Measurements from ENCODE around the gene NEDD8.

The NEDD8 gene

DNA sequence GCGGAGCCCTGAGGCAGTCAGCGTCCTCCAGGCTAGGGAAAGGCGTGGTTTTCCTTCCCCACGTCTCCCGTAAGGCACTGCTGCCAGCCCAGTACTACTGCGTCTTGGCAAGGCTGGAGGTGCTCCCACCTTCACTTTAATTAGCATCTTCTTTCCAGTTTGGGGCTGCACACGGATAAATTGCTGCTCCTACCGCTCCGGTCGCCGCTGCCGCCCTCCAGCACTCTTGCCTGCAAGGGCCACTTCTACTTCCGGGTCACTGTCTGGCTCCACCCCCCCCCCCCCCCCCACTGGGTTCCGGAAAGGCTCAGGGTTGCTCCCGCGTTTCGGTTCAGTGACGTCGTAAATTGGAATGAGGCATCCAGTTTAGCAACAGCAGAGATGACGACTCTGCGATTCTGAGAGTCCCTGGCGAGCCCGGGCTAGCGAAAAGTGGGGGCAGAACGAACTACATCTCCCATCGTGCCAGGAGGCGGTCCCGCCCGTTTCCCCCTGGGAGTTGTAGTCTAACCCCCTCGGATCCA lies at the start of gene NEDD8:
NEDD8 (minus strand) TSS at position 247 of the 524 bp plus-strand sequence; CDS start at position 147, 100 bp downstream.
- peak; percentile 82 for DNase-seq

DNA sequence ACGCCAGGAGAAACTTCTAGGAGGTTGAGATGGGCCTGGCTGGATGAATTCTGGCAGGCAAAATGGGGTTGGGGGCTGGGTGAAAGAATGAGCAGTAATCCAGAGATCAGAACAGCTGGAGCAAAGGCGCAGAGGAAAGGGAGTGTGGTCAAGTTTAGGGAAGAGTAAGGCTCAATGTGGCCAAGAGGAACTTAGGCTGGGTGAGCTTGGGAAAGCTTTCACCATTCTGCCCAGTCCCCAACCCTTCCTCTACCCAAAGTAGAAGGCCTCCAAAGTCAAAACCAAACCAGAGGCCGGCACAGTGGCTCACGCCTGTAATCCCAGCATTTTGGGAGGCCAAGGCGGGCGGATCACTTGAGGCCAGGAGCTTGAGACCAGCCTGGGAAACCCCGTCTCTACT lies 49.5 kb upstream of the NEDD8 start:
- no peak for DNase-seq

DNA sequence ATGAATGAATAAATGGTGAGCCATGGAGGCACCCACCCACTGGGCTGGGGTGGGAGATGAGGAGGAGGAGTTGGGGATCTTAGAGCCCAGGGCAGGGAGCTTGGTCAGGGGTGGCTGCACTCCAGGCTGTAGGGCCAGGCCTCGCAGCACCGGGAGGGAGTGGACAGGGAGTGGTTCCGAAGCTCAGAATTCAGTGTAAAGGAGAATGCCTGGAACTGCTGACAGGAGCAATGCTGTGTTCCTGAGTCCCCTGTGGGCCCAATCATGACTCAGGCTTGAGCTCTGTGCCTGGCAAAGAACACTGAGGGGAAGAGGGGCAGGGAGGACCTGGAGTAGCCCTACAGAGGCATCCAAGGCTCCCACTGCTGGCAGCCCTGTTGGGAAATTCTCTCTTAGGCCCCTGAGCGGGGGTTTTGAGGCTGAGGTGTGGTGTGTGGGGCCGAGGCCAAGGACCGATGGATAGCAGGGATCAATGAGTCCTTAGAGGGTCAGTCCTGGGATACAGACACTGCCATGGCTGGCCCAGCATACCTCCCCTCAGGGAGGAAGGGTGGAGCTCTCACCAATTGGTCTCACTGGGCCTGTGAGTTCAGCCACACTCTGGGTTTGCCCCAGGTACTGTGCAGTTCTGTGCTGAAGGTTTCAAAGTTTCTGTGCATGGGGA lies 48.8 kb upstream of the NEDD8 start:
- DNase-seq: no peak

DNA sequence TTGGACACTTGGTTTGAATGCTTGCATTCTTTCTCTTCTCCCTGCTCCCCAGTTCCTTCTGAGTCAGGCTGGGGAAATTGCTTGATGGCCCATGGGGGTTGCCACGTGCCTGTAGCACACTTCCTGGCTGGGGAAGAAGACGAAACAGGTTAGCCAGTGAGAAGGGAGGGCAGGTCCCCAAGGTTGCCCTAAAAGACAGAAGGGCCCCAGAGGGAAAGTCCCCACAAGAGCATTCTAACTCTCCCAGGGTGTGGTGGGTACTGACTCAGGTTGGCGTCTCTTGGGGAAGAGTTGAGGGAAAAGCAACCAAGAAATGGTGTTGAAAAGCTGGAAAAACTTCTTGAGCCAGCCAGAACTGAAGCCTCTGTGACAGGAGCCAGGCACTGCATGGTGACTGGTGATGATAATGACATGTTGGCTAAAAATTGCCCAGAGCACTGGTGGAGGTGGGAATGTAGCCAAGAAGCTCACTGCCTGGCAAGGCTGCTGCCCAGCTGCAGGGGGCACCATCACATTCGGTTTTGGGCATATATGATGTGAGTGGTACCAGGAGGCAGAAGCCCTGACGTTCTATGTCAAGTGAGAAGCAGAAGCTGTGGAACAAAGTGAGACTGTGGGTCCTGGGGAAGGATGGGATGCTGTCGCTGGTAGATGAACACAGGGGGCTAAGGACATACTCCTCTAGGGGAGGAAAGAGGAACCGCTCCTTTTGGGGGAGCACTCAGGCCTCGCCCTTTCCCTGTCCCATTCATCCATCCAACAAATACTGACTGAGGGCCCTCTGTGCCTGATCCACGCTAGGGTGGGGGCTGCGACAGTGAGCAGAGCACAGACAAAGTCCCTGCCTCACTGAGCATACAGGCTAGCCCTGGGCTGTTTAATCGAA lies 47.4 kb upstream of the NEDD8 start:
- DNase-seq: no peak

DNA sequence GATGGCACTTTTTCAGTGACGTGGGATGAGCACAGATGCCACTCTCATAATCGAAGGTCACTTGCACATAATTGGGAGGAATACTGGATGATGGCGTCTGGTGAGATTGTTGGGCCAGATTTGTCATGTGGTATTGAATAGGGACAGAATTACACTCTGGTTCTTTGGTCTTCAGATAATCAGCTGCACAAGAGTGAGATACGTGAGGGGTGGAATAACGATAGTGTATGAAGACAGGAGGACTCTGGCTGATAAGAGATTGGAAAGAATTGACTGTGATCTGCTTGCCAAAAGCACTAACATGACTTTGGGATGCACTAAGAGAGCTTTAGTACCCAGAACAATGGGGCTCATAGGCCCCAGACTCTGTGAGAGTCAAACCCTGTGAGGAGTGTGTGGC lies 46.3 kb upstream of the NEDD8 start:
- DNase-seq: no peak

DNA sequence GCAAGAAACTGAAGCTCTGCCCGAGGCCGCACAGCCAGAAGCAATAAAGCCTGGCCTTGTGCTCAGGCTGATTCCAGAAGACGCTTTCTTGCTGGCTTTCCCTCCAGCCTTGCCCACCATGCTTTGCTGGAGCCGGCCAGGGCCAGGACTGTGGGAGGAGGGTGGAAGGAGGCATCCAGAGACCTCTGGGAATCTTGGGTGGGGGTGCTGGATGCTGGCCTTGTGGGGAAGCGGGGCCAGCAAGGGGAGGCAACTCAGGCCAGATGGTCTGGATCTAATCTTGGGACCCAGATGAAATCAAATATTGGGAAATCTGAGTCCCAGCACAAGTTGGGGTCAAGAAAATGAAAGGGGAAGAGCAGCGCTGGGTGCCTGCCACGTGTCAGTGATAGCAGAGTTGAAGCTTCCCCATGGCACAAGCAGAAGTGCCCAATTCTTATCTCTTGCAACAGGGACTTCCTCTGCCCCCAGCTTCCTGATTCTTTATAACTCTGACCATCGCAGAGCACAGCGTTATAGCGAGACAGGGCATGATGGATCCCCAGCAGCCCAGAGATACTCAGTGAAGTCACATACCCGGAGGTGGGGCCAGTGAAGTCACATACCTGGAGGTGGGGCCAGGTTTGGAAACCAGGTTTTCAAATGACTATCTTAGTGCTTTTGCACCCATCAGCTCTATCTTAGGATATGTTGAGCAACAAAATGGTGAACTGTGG lies 45.6 kb upstream of the NEDD8 start:
- DNase-seq: no peak

DNA sequence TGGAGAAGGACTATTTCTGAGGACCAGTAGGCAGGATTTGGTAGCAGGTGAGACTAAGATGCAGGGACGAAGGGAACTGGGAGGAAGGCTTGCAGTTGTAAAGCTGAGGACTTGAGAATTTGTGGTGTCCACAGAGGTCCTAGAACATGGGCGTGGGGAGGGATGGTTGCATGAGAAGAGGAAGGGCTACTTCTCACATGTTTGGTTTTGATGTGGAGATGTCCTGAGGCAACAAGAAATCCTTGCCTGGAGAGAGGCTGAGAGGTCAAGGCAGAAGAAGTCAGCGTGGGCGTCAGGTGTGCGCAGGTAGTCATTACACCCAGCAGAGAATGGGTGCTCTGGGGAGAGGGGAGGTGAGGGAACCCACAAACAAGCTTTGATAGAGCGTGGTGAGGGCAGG lies 44.9 kb upstream of the NEDD8 start:
- DNase-seq: no peak

DNA sequence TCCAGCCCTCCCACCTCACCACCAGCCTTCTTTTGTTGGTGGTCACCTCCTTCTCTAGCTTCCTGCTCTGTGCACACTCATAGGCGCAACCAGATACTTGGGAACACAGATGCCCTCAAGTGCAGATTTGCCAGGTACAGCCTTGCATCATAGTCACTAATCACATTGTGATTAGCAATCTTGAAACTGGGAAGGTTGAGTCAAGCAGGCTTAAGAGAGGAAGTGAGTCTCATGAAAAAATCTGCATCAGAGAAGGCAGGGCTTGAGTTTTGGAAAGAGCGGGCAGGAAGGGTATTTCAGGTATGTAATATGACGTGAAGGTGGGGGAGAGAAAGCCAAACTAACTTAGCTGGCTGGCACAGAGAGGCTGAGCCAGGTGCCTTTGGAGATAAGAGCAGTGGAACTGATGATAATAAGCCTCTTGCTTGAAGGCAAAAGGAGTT lies 42.0 kb upstream of the NEDD8 start:
- no peak for DNase-seq

DNA sequence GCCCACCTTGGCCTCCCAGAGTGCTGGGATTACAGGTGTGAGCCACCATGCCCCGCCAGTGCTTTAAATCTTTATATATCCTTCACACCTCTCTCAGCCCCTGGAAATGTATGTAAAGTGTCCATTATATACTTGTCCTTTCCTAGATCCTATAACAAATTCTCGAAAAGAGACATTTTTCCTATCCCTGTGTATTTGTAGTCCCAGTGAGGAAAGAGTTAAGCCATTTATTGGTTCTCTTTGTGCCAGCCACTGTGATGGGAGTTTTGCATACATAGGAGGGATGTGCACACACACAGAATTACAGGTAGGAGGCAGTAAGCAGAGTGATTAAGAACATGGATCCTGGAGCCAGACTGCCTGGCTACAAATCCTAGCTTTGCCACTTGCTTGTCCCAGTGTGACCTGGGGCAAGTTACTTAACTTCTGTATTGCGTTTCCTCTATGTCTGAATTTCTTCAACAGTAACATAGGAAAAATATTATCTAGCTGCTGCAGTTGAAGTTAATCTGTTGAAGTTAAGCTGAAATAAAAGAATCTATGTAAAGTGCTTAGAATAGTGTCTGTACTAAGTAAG lies 41.3 kb upstream of the NEDD8 start:
- DNase-seq: no peak

DNA sequence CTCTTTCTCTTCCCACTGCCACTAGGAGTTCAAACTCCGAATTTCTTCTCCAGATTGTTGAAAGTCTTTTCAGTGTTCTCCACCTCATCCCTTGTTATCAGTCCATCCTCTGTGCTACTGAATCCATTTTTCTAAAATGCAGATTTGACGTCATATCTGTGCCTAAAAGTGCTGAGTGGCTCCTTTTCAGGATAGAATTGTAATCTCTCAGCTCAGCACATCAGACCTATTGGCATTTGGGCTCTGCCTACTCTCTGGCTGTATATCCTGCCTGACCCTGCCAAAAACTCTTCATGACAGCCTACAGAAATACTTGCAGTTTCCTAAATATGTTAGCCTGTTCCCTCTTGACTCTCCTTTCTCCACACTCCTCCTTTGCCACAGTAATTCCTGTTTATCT lies 40.3 kb upstream of the NEDD8 start:
- DNase-seq: no peak

DNA sequence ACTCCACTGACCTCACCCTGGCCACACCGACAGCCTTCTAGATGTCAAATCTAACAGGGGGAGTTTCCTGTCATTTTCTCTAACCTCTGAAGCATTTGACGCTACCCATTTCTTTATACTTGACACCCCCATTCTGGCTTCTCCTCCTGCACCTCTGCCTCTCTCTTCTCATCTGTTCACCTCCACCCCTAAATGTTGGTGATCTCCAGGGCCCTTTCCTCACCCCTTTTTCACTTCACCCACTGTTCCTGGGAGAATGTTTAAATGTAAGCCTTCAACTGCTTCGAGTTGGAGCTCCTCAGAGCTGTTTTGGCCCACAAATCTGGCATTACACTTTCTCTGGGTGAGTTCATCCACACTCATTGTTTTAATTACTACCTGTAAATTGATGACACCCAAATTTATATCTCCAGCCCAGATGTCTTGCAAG lies 39.7 kb upstream of the NEDD8 start:
- DNase-seq: no peak

DNA sequence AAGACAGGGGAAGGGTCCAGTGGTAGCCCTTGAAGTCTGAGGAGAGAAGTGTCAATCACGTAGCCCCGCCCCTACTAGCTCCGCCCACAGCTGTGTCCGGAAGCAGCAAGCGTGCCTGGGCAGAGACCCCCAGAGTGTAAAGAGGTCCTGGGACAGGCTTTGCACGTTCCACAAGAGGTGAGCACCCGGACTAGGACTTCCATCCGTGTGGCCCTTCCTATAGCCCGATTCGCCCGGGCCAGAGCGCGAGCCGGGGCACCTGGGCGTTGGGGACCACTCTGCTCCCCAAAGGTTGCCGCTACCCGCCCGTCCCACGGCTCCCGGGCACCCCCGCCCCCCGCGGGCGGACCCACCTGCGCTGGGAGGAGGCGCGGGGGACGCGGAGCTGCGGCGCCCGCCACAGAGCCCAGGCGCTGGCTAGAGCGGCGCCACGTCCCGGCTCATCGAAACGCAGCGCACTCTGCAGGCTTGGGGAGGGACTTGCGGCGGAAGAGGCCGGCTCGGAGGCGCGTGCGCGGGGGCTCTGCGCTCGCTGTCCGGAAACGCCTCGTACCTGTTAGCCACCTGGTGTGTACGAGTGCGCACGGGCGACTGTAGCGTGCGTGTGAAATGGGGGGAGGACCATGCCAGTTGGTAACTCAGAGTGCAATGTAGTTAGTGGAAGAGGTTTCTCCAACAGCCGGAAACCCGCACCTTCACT lies 39.1 kb upstream of the NEDD8 start, which contains the start of gene RABGGTA:
RABGGTA (minus strand) TSS at position 464 of the 700 bp plus-strand sequence. CDS start 482 bp downstream, outside the sequence.
- DNase-seq: peak; percentile 61

DNA sequence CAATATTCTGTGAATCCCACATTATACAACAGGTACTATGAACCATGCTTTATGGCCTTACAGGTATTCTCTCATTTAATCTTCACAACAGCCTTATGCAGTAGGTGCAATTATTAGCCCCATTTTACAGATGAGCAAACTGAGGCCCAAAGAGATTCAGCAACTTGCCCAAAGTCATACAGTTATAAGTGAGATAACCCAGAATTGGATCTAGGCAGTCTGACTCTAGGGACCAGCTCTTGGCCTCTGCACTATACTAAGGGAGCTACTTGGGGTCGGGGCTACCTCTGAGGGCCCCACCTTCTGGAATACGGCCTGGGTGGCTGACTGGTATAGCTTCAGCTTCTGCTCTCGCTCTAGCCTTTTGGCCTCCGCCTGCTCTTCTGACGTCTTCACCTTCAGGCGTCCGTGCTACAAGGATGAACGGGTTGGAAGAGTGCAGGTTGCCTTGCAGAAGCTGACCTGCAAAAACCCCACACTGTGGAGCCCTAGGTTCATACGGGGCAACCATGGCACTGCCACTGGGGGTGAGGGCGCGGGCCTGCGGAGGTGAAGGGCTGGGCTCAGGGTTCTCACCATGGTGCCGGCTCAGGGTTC lies 38.5 kb upstream of the NEDD8 start:
- DNase-seq: no peak

DNA sequence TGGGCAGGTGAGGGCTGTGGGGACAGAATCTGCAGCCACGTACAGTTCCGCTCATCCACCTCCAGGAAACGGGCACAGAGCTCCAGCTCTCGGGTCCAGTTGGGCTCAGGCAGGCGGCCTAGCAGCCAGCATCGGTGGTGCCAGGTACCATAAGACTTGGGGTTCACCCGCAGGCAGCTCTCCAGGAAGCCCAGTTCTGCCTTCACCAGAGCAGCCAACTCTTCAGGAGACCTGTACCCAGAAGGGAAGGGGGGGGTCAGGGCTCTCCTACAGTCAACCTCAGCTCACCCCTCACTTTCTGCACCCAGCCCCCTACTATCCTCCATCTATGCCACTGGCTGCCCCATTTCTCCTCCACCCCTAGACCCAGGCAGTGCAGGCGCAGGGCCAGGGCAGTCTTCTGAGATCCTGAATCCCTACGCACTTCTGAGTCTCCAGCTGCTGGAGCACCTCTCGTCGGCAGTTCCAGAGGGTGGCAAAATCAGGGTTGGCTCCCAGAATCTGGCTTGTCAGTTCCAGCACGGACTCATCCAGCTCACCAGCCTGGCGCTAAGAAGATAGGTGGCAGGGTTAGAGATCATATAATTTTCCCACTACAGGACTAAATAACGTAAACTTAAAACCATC lies 37.9 kb upstream of the NEDD8 start:
- DNase-seq: no peak

DNA sequence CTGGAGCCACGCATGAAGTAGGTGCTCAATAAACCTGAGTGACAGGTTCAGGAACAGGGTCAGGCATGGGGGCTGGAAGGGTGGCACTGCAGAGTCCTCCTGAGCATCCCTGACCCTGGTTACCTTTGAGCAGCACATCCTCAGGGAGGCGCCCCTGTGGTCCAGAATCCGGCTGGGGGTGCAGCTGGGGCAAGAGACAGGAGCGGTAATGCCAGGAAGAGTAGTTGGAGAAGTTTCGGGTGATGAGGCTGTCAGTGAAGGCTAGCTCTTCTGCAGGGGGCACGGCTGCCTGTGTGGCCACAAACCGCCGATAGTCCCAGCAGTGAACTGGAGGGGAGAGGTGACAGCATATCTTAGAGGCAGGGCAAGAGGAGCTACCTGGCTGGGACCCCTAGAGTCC lies 37.2 kb upstream of the NEDD8 start:
- no peak for DNase-seq

DNA sequence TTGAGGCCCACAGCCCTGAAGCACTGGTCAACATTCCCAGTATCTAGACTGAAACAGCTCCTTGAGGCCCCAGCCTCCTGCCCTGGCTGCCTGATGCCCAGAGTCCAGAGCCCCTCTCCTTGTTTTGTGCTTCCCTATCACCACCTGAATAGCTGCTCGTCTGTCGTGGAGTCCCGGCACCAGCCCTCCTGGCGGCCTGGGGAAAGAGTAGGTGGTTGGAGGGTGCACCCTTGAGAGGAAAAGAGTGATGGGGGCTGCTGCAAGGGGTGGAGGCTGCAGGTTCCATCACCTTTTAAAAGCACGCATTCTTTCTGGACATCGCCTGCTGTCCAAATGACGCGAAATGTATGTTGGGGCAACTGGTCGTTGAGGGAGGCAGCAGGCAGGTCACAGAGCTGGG lies 36.1 kb upstream of the NEDD8 start:
- DNase-seq: no peak

DNA sequence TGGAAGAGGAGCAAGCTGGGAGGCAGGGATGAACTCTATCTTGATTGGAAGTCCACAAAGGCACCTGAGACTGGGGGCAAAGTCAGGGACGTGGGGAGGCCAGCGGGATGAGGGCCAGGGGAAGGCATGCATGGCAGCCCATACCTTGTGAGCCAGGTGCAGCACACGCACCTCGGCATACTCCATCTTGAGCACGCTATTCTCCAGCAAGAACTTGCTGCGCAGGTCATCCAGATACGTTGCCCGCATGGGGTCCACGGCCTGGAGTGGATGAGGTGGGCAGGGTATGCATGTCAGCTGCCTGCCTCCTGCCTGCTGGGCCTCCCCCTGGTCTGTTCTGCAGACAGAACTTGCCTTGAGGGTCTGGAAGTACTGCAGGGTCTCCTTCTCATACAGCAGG lies 35.3 kb upstream of the NEDD8 start:
- DNase-seq: no peak

DNA sequence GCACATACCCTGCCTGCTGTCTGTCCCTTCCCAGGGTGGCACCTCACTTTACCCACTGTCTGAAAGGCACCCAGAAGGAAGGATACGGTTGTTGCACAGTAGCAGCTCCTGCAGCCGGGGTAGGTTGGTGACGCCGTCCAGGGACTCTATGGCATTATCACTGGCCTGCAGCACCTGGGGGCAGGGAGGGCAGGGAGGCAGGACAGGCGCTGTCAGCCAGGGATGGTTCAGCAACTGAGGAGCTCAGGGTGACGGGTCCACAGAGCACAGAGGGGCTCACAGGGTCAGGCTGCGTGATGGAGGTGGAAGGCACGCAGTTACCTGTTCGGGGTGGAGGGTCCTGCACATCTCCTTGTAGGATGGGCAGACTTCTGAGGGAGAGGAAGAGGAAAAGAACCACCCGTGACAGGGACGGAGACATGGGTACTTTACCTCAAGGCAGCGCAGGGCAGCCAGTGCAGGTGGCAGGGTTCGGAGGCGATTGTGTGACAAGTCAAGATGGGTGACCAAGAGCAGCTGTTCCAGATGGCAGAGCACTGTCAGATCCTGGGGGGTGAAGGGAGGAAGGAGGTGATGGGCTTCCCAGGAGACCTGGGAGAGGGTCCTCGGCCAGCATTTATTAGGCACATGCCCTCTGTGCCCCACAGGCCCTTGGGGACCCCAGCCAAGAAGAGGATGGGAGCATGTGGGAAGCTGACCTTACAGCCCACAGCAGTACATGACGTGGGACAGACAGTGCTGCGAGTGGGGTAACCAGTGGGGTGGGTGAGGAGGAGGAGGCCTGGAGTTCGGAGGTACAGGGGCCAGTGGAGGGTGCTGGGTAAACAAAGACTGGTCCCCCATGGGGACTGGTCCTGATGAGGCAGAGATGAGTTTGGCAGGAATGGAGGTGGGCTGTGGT lies 34.4 kb upstream of the NEDD8 start:
- no peak for DNase-seq

DNA sequence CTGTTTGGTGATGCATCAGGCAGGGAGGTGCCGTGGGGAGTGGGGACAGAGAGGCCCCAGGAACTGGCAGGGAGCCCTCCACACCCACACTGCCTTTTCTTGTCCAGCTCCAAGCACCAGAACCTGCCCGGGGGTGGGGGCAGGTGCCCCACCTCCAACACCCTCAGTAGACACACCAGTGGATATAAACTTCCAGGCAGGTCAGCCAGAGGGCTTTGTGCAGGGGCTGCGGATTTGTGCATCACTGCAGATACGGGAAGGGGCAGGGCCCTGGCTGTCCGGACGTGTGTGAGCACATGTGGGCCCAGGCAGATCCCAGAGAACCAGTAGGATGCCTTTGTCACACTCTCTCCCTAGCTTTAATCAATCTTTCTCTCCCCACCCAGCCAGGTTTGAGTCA lies 32.1 kb upstream of the NEDD8 start:
- DNase-seq: no peak

DNA sequence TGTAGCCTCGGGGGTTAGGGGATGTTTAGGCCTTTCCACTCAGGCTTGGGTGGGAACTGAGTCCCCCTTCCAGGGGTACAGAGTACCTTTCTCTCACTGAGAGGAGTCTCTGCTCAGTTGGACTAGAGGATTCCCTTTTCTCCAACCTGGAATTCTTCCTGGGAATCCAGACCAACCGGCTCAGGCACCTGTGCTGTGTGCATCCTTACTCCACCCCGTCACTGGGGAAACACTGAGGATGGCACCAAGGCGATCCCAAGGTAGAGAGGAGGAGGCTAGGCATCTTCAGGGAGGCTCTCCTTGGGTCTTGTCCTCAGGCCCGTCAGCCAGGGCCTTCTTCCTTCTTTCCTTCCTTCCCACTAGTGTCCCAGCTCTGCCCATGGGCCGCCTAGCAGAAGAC lies 31.7 kb upstream of the NEDD8 start:
- DNase-seq: no peak
